HL-60/S4 treated with phorbol 12-myristate 13-acetate at 8.2 ng/mL for 4 days and 3 days (cell line): Measurements from ENCODE around the gene LENG9.

Experiments used
- in situ Hi-C: fragments of 300-500 bp; cut with MboI; formaldehyde crosslinking; loops from 2 replicates; pipeline ENCODE4 v1.15.0; 2022; ENCODE audit warnings: low sequenced_read_pairs

LENG9 gene

DNA sequence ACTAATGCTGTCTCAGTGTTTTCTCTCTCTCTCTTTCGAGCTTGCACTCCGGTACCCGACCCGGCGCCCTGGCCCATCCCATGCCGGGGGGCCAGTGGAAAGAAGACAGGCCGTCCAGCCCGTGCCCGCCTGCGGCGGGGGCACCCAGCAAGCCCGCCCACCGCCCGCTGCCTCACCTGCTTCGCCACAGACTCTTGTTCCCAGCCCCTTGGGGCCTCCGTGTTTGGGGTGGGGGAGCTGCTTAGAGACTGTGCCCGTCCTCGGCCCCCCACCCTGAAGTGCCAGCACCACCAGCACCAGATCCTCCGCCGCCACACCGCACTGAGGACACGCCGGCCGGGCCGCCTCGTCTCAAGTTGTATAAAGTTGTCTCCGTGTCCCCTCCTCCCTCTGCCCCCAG is 2.4 kb downstream of the LENG9 start:
- in situ Hi-C loops, result no loop called here

DNA sequence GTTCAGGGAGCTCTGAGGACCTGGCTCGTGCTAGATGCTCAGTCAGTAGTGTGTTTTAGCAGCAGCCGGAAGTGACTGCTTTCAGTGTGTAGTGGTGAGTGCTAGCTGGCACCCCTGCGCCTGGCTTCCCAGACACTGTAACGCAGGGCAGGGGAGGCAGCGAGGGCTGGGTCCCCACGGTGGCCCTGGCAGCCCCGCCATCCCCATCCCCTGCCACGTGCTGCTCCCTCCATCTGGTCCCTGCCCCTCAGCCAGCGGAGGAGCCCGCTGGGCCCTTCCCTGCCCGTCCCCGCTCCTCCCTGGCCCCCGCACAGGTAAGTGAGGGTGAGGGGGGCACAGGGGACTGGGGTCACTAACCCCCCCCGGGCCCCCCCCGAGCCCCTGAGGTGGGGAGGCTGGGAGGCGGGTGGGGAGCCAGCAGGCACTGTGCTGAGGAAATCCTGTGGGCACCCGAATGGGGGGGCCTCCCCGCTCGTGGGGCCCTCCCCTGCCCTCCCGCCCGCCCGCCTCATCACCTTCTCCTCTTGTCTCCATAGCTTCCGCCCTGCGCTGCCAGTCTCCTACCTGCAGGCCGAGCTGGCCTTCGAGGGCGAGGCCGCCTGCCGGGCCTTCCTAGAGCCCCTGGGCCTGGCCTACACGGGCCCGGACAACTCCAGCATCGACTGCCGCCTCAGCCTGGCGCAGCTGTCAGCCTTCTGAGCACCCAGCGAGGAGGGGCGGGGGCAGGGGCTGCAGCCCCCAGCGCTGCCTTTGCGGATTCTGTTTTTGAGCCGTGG is 3.2 kb downstream of the LENG9 start:
- in situ Hi-C loops, result no loop called here

DNA sequence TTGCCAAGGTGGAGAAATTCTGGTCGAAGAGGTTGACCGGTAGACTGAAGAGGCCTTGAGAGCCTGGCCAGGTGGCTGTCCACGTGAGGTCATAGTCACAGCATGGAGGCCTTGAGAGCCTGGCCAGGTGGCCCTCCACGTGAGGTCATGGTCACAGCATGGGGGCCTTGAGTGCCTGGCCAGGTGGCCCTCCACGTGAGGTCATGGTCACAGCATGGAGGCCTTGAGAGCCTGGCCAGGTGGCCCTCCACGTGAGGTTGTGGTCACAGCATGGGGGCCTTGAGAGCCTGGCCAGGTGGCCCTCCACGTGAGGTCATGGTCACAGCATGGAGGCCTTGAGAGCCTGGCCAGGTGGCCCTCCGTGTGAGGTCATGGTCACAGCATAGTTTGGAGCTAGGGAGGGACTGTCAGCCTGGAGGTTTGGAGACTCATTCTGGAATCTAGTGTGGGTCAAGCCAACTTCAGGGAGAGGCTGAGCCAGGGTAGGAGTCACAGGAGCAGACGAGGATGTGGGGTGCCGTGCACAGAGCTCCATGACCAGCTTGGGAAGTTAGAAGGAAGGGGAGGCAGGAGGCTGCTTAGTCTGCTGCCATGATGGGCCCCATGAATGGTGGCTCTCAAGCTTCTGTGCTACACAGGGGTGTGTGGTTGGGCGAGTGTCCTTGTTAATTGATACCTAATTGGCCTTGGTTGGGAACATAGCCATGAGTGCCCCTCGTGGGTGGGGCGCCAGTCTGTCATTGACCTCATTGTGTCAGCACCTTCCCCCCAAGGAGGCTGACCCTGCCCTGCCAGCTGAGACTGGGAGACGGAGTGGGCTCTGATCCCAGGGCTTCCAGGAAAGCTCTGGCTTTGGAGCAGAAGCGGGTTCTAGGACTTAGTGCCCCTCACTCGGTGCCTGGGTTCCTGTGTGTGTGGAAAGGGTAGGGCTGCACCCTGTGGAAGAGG is 4.0 kb downstream of the LENG9 start:
- in situ Hi-C loops, result no loop called here

DNA sequence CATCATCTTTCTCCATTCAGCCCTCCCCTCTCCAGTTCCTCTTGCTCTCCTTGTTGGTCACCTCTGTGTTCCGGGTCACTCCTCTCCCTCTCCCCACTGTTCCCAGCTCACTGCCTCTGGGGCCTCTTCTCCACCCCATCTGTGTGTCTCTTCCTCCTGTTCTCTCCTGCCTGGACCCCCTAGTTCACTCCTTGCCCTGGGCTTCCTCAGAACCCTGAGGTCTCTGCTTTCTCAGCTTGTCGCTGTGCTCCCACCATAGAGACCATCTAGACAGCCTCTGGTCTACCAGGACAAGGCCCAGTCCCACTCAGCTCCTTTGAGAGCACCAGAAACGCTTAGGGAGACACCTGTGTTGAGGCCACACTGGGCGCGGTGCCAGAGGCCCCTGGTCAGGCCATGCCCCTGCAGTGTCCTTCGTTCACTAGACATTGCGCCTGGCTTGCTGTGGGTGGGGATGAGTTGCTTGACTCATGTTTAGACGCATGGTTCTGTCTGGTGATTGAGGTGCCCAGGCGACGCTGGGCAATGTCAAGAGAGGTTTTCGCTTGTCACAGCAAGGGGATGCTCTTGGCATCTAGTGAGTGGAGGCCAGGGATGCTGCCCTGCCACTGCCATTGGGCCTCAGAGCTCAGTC is 4.8 kb downstream of the LENG9 start:
- in situ Hi-C loops, result no loop called here

DNA sequence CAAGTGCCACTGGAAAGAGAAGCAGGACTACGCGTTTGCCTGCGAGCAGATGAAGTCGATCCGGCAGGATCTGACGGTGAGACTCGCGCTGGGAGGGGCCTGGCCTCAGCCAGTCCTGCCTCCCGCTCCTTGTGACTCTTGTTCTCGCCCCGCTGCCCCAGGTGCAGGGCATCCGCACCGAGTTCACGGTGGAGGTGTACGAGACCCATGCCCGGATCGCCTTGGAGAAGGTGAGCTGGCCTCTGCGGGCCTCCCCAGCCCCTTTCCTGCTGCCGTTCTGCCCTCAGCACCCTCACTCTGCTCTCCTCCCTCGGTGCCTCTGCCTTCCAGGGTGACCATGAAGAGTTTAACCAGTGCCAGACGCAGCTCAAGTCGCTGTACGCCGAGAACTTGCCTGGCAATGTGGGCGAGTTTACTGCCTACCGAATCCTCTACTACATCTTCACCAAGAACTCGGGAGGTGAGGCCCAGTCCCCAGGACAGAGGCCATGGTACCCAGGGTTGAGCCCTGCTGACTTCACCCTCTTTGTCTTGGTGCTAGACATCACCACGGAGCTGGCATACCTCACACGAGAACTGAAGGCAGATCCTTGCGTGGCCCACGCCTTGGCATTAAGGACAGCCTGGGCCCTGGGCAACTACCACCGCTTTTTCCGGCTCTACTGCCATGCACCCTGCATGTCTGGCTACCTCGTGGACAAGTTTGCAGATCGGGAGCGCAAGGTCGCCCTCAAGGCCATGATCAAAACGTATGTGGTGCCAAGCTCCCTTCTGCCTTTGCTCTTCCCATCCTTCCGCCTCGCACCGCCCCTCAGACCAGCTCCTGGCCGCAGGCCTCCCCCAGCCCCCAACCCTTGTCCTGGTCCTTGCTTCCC is 5.6 kb downstream of the LENG9 start:
- in situ Hi-C loops, result no loop called here

DNA sequence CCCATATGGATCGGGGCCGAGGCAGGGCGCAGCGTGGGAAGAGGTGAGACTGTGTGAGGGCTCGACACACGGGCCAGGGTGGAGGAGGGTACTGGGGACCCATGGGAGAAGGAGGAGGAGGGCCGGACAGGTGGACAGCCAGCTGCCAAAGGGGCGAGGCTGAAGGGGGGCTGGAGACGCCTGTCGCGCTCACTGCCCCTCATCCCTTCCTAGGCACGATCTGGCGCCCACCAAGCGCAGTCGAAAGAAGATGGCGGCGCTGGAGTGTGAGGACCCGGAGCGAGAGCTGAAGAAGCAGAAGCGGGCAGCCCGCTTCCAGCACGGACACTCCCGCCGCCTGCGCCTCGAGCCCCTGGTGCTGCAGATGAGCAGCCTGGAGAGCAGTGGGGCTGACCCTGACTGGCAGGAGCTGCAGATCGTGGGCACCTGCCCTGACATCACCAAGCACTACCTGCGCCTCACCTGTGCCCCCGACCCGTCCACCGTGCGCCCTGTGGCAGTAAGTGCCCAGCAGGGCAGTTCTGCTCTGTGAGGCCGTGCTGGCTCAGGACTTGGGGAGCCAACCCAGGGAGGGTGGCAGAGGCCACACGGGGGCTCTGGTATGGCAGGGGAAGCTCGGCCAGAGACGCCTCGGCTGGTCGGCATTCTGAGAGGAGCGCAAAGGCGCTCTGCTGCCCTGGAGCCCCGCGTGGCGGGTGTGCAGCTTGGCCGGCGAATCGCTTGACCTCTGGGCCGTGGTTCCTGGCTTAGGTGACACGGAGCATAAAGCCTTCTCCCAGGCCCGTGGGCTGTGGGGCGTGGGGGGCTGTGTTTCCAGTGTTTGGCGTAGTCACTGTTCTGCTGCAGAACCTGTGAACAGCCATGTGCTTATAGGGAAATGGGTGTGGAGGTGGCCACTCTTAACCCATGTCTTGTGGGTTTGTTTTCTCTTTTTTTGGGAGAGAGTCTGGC is 6.9 kb downstream of the LENG9 start:
- in situ Hi-C loops, result no loop called here

DNA sequence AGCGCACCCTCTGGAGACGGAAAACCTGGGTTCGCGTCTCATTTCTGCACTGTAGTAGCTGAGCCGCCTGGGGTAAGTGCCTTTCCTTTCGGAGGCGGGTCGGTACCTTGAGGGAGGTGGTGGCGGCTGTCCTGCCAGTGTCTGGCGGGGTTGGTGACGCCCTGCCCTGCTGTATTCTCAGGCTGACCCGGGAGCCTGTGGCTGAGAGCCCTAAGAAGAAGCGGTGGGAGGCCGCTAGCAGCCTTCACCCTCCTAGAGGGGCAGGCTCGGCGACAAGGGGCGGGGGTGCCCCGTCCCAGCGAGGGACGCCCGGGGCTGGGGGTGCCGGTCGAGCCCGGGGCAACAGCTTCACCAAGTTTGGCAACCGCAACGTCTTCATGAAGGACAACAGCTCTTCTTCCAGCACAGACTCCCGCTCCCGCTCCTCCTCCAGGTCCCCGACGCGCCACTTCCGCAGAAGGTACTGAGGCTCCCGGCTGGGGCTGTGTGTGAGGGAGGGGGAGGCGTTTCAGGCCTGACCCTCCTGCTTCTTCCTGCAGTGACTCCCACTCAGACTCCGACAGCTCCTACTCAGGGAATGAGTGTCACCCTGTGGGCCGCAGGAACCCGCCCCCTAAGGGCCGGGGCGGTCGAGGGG is 7.7 kb downstream of the LENG9 start:
- in situ Hi-C loops, result no loop called here

DNA sequence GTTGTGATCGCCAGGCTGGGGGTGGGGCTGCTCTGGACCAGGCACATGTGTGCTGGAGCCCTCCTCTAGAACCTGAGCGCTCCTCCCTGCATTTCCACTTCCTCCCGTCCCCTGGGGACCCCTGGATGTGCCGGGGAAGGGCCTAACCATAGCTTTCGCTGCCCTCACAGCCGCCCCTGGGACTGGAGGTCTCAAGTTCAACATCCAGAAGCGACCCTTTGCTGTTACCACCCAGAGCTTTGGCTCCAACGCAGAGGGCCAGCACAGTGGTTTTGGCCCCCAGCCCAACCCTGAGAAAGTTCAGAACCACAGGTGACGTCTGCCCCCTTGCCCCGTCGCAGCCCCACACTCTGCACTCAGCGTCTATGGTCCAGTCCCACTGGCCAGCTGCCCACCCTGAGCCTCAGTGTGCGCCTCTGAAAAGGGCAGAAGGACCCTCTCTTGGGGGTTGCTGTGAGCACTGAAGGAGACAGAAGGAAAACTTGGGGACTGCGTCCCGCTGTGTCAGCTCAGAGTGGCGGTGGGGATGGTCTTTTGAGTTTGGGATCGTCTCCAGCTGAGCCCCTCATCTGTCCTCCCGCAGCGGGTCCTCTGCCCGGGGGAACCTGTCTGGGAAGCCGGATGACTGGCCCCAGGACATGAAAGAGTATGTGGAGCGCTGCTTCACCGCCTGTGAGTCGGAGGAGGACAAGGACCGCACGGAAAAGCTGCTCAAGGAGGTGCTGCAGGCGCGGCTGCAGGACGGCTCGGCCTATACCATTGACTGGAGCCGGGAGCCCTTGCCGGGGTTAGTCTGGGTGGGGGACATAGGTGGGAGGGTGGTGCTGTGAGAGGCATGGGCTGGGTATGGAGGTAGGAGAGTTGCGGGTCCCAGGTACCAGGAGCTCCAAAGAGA is 8.6 kb downstream of the LENG9 start:
- in situ Hi-C loops, result no loop called here

DNA sequence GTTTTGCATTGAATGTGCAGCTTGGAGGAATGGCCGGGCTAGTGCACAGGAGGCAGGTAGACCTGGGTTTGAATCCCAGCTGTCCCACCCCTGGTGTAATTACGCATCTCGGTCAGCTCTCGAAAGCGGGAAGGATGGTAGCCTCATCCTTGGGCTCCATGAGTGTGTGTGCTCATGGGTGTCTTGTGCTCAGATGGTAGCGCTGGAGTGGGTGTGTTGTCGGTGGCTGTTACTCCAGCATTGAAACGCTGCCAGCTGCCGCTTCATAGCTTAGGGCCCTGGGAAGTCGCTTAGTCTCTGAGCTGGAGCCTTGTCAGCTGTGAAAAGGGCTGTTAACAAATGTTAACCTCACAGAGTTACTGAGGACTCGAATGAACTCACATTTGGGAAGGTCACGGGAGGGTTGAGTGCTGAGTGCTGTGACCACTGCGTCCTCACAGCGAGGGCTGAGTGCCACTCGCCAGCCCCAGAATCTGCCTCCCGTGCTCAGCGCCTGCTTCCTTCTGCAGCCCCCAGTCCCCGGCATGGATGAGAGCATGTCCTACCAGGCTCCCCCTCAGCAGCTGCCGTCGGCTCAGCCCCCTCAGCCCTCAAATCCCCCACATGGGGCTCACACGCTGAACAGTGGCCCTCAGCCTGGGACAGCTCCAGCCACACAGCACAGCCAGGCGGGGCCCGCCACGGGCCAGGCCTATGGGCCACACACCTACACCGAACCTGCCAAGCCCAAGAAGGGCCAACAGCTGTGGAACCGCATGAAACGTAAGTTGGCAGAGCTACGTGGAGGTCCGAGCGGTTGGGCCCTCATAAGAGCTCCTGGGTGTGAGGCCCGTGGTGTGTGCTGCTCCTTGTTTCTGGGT is 9.4 kb downstream of the LENG9 start:
- in situ Hi-C loops, result no loop called here

DNA sequence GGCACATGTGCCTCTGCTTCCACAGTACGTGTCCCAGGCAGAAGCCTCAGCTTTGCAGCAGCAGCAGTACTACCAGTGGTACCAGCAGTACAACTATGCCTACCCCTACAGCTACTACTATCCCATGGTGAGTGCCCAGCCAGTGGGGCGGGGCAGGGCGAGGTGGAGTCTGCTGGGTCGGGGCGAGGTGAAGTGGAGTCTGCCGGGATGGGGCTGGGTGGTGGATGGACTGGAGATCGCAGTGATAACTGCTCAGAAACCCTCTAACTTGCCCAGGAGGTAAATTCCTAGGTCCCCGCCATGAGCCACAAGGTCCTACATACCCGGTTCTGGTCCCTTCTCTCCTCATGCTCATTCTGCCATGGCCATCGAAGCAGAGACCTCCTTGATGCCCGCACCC is 11.0 kb downstream of the LENG9 start:
- in situ Hi-C loops, result no loop called here

DNA sequence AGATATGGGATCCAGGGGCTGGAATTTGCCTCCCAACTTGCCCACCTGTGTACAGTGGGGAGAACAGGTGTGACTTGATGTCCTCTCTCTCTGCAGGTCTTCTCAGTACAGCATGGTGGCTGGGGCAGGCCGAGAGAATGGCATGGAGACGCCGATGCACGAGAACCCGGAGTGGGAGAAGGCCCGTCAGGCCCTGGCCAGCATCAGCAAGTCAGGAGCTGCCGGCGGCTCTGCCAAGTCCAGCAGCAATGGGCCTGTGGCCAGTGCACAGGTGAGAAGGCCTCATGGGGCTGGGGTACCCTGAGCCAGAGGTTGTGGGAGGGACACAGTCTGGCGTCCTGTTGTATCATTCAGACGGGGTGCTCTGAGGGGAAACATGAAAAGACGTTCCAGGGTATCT is 11.6 kb downstream of the LENG9 start:
- in situ Hi-C loops, result no loop called here

DNA sequence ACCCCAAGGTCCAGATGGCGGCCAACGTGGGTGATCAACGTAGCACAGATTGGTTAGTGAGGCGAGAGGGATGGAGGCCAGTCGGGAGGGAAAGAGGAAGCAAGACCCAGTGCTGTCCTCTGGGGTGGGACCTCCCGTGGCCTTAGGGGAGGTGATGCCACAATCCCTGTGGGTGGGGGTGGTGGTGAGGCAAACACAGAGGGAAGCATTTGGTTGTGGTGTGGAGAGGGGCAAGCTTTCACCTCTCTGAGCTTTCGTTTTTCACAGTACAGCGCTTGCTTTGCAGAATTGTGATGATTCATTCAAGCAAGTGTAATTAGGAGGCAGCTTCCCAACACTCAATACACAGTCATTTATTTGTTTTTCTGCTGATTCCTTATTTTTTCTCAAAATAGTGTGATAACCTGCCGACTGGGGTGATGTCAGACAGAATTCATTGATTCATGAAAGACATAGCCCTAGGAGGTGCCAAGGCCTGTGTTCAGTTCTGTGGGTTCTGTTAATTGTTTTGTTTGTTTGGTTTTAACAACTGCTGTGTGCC is 12.2 kb downstream of the LENG9 start:
- in situ Hi-C loops, result no loop called here

DNA sequence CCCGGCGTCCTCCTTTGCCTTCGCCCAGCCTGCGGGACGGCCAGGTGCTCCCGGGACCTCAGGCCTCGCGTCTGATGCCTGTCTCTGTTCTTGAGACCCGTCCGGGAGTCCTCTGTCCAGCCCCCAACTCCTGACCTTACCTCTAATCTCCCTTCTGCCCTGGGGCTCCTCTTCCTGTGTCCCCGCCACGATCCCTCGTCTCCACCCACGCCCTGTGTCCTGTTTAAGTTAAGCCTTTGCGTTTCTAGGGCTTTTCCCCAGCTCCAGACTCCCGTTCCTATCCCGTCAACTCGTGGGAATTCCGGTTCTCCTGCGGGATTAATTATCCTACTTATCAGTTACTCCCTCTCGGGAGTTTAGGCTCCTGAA is 13.9 kb downstream of the LENG9 start:
- in situ Hi-C loops, result no loop called here

DNA sequence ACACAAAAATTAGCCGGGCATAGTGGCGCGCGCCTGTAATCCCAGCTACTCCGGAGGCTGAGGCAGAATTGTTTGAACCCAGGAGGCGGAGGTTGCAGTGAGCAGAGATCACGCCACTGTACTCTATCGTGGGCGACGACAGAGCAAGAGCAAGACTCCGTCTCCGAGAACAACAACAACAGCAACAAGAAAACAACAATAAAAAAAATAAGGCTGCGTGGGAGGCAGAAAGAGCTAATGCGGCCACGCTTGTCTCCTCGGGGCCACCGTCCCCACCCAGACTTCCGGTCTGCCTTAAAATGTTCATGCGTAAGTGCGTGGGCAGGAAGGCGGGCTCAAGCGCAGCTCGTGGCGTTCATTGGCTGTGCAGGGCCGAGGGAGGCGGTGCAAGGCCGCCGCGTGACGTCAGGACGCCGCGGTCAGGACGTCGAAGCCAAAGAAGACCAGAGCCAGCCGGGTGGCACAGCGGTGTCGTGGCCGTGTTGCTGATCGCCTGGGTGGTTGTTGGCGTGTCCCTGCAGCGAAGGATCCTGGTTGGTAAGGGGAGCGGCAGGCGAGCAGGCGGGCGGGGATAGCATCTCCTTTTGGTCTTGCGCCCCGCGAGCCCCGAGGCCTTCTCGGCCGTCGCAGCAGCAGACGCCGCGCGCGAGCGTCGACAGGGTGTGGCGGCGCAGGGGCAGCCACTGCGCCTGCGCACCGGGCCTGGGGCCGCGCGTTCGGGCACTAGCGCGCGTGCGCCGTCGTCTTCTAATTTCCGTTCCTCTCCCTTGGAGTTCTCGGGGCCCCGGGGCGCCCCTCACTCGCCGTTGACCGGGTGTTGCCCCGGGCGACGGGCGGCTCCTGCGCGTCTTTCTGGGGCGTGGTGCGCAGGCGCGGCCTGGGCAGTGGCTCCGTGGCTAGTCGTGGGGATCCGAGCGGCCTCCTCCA is 14.5 kb downstream of the LENG9 start, which contains the start of gene LENG8:
Gene LENG8, plus strand, starts transcription at position 426 of the 927 bp plus-strand sequence. CDS start 2,146 bp downstream, outside the sequence.
- in situ Hi-C loops, result no loop called here

DNA sequence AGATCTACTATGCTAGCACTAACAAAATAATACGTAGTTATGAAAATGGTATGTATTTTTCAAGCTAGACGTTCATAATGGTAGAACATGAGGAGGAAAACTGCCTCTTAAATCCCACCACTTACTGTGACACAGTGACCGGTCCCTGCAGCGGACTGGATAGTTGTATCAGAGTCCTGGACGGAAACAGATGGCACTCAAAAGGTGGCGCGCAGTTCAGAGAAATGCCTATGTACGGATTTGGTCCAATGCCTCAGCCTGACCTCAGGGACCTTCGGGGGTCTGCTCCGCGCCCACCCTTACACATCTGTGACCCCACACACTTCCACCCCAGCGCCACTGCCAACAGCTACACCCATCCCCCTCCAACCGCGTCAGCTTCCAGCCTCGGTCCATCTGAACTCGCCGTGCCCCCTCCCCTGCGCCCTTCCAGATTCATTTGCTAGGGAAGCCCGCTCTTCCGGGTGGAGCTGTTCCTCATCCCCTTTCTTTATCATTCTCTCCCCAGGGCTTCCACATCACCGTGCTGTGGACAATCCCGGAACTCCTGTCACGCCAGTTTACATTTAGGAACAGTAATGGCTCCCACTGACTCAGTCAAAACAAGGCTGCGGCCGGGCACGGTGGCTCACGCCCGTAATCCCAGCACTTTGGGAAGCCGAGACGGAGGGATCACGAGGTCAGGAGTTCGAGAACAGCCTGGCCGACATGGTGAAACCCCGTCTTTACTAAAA is 15.4 kb downstream of the LENG9 start:
- in situ Hi-C loops, result no loop called here
